Neuron (in vitro differentiated cells): ENCODE results near the gene POU2F3.
A peak's percentile ranks its signal among the peaks of the same experiment; 100 is the strongest.
"Not testable (repeated sequence)": the region's sequence is repeated elsewhere in the genome, so short reads cannot be mapped to it uniquely, and the experiment has no call there.

Experiments
- H2AFZ ChIP-seq: one replicate; pipeline ENCODE4 v1.6.1; 2013; ENCODE audit warnings: low read depth, mild to moderate bottlenecking, inconsistent platforms, low read length, moderate library complexity
- H3K27me3 ChIP-seq: one replicate; pipeline ENCODE4 v1.6.1; 2013; ENCODE audit warnings: low read length; ENCODE audit not compliant: insufficient read depth
- H3K36me3 ChIP-seq: one replicate; pipeline ENCODE4 v1.6.1; 2013; ENCODE audit warnings: low read length; ENCODE audit not compliant: insufficient read depth
- H3K4me1 ChIP-seq: one replicate; pipeline ENCODE4 v1.6.1; 2013; ENCODE audit warnings: low read length; ENCODE audit not compliant: insufficient read depth
- H3K4me3 ChIP-seq: 2 replicates; pipeline ENCODE4 v1.5.1; 2013; ENCODE audit warnings: mild to moderate bottlenecking, low read length, moderate library complexity
- H3K9me3 ChIP-seq: one replicate; pipeline ENCODE4 v1.6.1; 2013; ENCODE audit warnings: low read length

POU2F3 gene

GRCh38 chr11:120238968-120239620 is 846 bp upstream of the POU2F3 start:
- peaks cover 70% of the 10 kb centered on the region for H3K27me3 ChIP-seq

GRCh38 chr11:120240866-120241265 is 926 bp downstream of the POU2F3 start:
- Histone ChIP-seq H3K27me3 (peaks cover 78% of the 10 kb centered on the region), H3K4me1 (no peaks in the 10 kb centered on the region), H3K9me3 (no peaks in the 10 kb centered on the region), H3K4me3 (no peak overlapping the region), H2AFZ (no peak overlapping the region), H3K36me3 (no peaks in the 10 kb centered on the region)

More at GRCh38 chr11:120238968-120239620, 846 bp upstream of the POU2F3 start:
- Histone ChIP-seq H3K9me3 (no peaks in the 10 kb centered on the region), H2AFZ (no peak overlapping the region), H3K4me3 (no peak overlapping the region), H3K4me1 (no peaks in the 10 kb centered on the region), H3K36me3 (no peaks in the 10 kb centered on the region)

- Histone ChIP-seq H3K4me1 (no peaks in the 10 kb centered on the region), H2AFZ (no peak overlapping the region), H3K27me3 (peaks cover 82% of the 10 kb centered on the region), H3K4me3 (no peak overlapping the region), H3K9me3 (no peaks in the 10 kb centered on the region), H3K36me3 (no peaks in the 10 kb centered on the region)
Observed at GRCh38 chr11:120241277-120241676, 1.3 kb downstream of the POU2F3 start.

- Histone ChIP-seq H3K27me3 (peaks cover 81% of the 10 kb centered on the region), H3K4me1 (no peaks in the 10 kb centered on the region), H3K9me3 (no peaks in the 10 kb centered on the region), H3K4me3 (no peak overlapping the region), H2AFZ (no peak overlapping the region), H3K36me3 (no peaks in the 10 kb centered on the region)
Observed at GRCh38 chr11:120243221-120243620, 3.3 kb downstream of the POU2F3 start.

GRCh38 chr11:120244476-120245365 is 4.8 kb downstream of the POU2F3 start:
- Histone ChIP-seq H3K36me3 (no peaks in the 10 kb centered on the region), H3K9me3 (no peaks in the 10 kb centered on the region), H3K27me3 (peaks cover 72% of the 10 kb centered on the region), H3K4me3 (no peak overlapping the region), H2AFZ (no peak overlapping the region), H3K4me1 (no peaks in the 10 kb centered on the region)

- Histone ChIP-seq H3K36me3 (no peaks in the 10 kb centered on the region), H2AFZ (no peak overlapping the region), H3K27me3 (peaks cover 70% of the 10 kb centered on the region), H3K4me1 (no peaks in the 10 kb centered on the region), H3K4me3 (no peak overlapping the region), H3K9me3 (no peaks in the 10 kb centered on the region)
Observed at GRCh38 chr11:120245434-120245833, 5.5 kb downstream of the POU2F3 start.

GRCh38 chr11:120248551-120249278 is 8.8 kb downstream of the POU2F3 start:
- Histone ChIP-seq H3K4me1 (no peaks in the 10 kb centered on the region), H3K4me3 (no peak overlapping the region), H3K9me3 (no peaks in the 10 kb centered on the region), H3K27me3 (peaks cover 42% of the 10 kb centered on the region), H3K36me3 (no peaks in the 10 kb centered on the region), H2AFZ (no peak overlapping the region)

- Histone ChIP-seq H3K27me3 (peaks cover 43% of the 10 kb centered on the region), H3K9me3 (no peaks in the 10 kb centered on the region), H3K4me3 (no peak overlapping the region), H3K4me1 (peaks cover under 1% of the 10 kb centered on the region), H3K36me3 (no peaks in the 10 kb centered on the region), H2AFZ (no peak overlapping the region)
Observed at GRCh38 chr11:120249279-120250262, 9.6 kb downstream of the POU2F3 start.

GRCh38 chr11:120253377-120253776 is 13.4 kb downstream of the POU2F3 start:
- not testable (repeated sequence) for H2AFZ ChIP-seq, H3K36me3 ChIP-seq, H3K4me3 ChIP-seq, H3K9me3 ChIP-seq
- Histone ChIP-seq H3K27me3 (peaks cover 18% of the 10 kb centered on the region), H3K4me1 (peaks cover 19% of the 10 kb centered on the region)

GRCh38 chr11:120254788-120255518 is 15.0 kb downstream of the POU2F3 start:
- peaks cover 19% of the 10 kb centered on the region for H3K4me1 ChIP-seq
- H2AFZ ChIP-seq, result no peak overlapping the region
- H3K9me3 ChIP-seq, result no peaks in the 10 kb centered on the region
- H3K36me3 ChIP-seq, result no peaks in the 10 kb centered on the region
- H3K27me3 ChIP-seq, result peaks cover 14% of the 10 kb centered on the region
- H3K4me3 ChIP-seq, result peak overlapping the region; percentile 13

GRCh38 chr11:120255519-120255866 is 15.6 kb downstream of the POU2F3 start:
- H3K9me3 ChIP-seq, result no peaks in the 10 kb centered on the region
- H3K4me3 ChIP-seq, result peak overlapping the region; percentile 13
- no peak overlapping the region for H2AFZ ChIP-seq
- peaks cover 11% of the 10 kb centered on the region for H3K27me3 ChIP-seq
- H3K4me1 ChIP-seq, result peaks cover 19% of the 10 kb centered on the region
- H3K36me3 ChIP-seq, result no peaks in the 10 kb centered on the region

- no peak overlapping the region for H2AFZ ChIP-seq
Observed at GRCh38 chr11:120256178-120256577, 16.2 kb downstream of the POU2F3 start.

More at GRCh38 chr11:120256178-120256577, 16.2 kb downstream of the POU2F3 start:
- Histone ChIP-seq H3K9me3 (no peaks in the 10 kb centered on the region), H3K27me3 (peaks cover 10% of the 10 kb centered on the region), H3K36me3 (no peaks in the 10 kb centered on the region), H3K4me3 (no peak overlapping the region), H3K4me1 (peaks cover 19% of the 10 kb centered on the region)
